ENCODE measurements around the gene FANCI.

DNA sequence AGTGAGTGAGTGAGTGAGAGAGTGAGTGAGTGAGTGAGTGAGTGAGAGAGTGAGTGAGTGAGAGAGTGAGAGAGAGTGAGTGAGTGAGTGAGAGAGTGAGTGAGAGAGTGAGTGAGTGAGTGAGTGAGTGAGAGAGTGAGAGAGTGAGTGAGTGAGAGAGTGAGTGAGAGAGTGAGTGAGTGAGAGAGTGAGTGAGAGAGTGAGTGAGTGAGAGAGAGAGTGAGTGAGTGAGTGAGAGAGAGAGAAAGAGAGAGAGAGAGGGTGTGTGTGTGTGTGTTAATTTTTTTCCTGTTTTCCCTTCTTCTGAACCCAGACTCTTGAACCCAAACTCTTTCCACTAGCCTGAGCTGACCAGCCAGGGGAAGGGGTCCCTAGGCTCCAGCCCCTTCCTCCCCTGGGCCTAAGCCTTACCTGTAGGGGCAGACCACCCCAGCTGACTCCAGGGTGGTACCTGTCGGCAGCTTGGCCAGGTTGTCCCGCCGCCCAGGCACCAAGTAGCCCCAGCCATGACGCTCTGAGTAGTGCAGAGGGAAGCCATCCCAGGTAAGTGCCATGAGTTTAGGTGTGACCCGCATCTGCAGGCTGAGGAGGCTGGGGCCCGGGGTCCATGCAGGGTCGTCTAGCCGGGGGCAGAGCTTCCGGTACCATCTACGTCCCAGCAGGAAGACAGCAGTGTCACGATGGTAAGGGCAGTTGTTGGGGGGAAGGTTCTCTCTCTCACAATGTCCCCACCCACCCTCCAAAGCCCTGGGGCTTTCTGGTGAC is 81.4 kb downstream of the FANCI start:
- TF ChIP-seq, protein P1, sequence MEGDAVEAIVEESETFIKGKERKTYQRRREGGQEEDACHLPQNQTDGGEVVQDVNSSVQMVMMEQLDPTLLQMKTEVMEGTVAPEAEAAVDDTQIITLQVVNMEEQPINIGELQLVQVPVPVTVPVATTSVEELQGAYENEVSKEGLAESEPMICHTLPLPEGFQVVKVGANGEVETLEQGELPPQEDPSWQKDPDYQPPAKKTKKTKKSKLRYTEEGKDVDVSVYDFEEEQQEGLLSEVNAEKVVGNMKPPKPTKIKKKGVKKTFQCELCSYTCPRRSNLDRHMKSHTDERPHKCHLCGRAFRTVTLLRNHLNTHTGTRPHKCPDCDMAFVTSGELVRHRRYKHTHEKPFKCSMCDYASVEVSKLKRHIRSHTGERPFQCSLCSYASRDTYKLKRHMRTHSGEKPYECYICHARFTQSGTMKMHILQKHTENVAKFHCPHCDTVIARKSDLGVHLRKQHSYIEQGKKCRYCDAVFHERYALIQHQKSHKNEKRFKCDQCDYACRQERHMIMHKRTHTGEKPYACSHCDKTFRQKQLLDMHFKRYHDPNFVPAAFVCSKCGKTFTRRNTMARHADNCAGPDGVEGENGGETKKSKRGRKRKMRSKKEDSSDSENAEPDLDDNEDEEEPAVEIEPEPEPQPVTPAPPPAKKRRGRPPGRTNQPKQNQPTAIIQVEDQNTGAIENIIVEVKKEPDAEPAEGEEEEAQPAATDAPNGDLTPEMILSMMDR (IDR thresholded peaks at IDR 0.05; ENCODE audit: borderline replicate concordance, extremely low read depth, low read length, poor library complexity, severe bottlenecking), result no peak
- TF ChIP-seq EZH2 (IDR thresholded peaks at IDR 0.05; ENCODE audit: borderline replicate concordance, low read depth, low read length, severe bottlenecking), result no peak

All from DND-41 (cell line).